ENCODE results near the gene SLC25A21.

GRCh38 chr14:37115406-37115805 lies 57.0 kb downstream of the SLC25A21 start:
- TF ChIP-seq POLR2A (IDR thresholded peaks at IDR 0.05; ENCODE audit: low read length) = no peak
- TF ChIP-seq GATA1 (IDR thresholded peaks at IDR 0.05; ENCODE audit: low read depth, low read length) = no peak
